Naive thymus-derived CD8-positive, alpha-beta T cell (primary cell): ENCODE data around the gene SNAP91. TPM values are rescaled to one million over a fixed set of nuclear protein-coding genes. Genes with fewer than 3 reads are reported as not detected.
A peak's percentile ranks its signal among the peaks of the same experiment; 100 is the strongest.
"Not testable (repeated sequence)": the region's sequence is repeated elsewhere in the genome, so short reads cannot be mapped to it uniquely, and the experiment has no call there.

Experiments
- ATAC-seq, 2 donors: fragments of 150-1000 bp; cut with Tn5 transposase in 1 of 2; sonication (Bioruptor Pico), chemical (Tn5 transposase) in 1 of 2; 1 replicate in 1 of 2; 2 replicates in 1 of 2; pipeline ENCODE4 v1.10.0; 2021; ENCODE audit warnings: mild to moderate bottlenecking in 2 of 2, moderate library complexity in 2 of 2
- POLR2A ChIA-PET: fragments of 350-600 bp; sonication (Branson Sonifier 250); formaldehyde crosslinking; loops from one replicate; lab custom pipeline; 2021; ENCODE audit warnings: antibody characterized with exemption; lab: Charles Lee
- DNase-seq, 10 donors: peaks; one replicate each; pipeline versions ENCODE4 v3.0.0 to v3.0.0-alpha.2; 2020 to 2022
- H3K27ac Mint-ChIP-seq, 10 donors: one replicate each; pipeline ENCODE4 v1.8.0; 2020 to 2022; ENCODE audit warnings: mild to moderate bottlenecking in 10 of 10, mixed read lengths in 10 of 10, moderate library complexity in 4 of 10, inconsistent platforms in 1 of 10
- H3K27me3 Mint-ChIP-seq, 5 donors: one replicate each; pipeline ENCODE4 v1.8.0; 2021 to 2022; ENCODE audit warnings: mixed read lengths in 5 of 5
- H3K36me3 Mint-ChIP-seq, 3 donors: one replicate each; pipeline ENCODE4 v1.8.0; 2020 to 2022; ENCODE audit warnings: mixed read lengths in 3 of 3, mild to moderate bottlenecking in 2 of 3, inconsistent platforms in 1 of 3
- H3K4me1 Mint-ChIP-seq, 4 donors: one replicate each; pipeline ENCODE4 v1.8.0; 2021 to 2022; ENCODE audit warnings: mixed read lengths in 4 of 4
- H3K4me3 Mint-ChIP-seq, 10 donors: one replicate each; pipeline ENCODE4 v1.8.0; 2020 to 2022; ENCODE audit warnings: mild to moderate bottlenecking in 10 of 10, mixed read lengths in 10 of 10, moderate library complexity in 6 of 10, inconsistent platforms in 1 of 10
- H3K9me3 Mint-ChIP-seq, 9 donors: one replicate each; pipeline ENCODE4 v1.8.0; 2020 to 2022; ENCODE audit warnings: mixed read lengths in 9 of 9, mild to moderate bottlenecking in 3 of 9, inconsistent platforms in 1 of 9, moderate library complexity in 1 of 9
- polyA plus RNA-seq, 3 donors: library from polyadenylated mRNA; unstranded; fragments of 300-500 nt; fragmentation: Illumina TruSeq; gene quantifications; one replicate each; pipeline ENCODE4 v1.2.3, GENCODE V29; 2021
- total RNA-seq, 8 experiments: library from RNA in 2 of 8; stranded (reverse) in 2 of 8; gene quantifications; one replicate each; pipeline ENCODE4 v1.2.3 and lab custom pipeline; 2021 to 2026

SNAP91 gene
- total RNA-seq (not detected), polyA plus RNA-seq (not detected), total RNA-seq (lab: John Stamatoyannopoulos, UW) (0 to 0.17 (median 0) reads per million in 6 experiments)

DNA sequence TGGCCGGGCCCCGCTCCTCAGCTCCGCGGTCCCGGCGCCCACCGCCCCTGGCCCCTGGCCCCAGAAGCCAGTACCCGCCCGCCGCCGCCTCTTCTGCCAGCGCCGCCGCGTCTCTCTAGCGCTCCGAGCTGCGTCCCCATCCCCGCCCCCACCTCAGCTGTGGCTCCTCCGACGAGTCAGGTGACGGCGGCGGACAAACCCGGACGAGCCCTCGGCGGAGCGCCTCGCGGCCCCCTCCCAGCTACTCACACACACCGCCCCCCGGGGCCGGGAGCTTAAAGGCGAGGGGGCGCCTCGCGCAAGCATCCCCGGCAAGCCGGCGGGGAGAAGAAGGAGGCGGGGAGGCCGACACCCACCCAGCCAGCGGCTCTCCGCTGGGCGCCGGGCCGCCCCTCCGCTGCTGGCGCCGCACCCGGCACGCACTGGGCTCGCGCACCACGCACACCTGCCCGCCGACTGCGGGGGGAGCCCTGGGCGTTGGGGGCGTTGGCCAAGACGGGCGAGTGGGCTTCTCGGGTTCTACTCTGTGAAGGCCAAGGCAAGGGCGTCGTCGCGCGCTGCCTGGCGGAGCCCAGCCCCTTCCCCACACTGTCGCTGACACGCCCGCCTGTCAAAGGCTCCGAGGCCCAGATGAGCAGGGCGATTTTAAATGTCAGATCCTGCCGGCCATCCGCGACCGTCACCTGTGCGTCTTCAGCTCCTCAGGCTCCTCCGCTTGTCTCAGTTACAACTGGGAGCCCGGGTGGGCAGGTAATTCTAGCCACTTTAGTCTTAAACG is at the start of gene SNAP91:
TSS of gene SNAP91 (minus strand) at position 132 of the 778 bp plus-strand sequence. CDS start 1,174 bp downstream, outside the sequence.
- peaks cover 2 to 5% (median 3%) of the 10 kb centered on the region in 4 donors for H3K4me1 Mint-ChIP-seq
- peaks cover 6 to 12% (median 6%) of the 10 kb centered on the region in 3 donors for H3K36me3 Mint-ChIP-seq
- H3K27ac Mint-ChIP-seq, result peak within 1 kb of the TSS in 1 of 10 donors; percentile 37
- H3K4me3 Mint-ChIP-seq, result peak within 1 kb of the TSS in 4 of 10 donors; percentile 29 to 63 (median 51)
- POLR2A ChIA-PET, result no interaction called here
- H3K9me3 Mint-ChIP-seq, result peaks cover 7 to 28% (median 14%) of the 10 kb centered on the region in 9 donors
- DNase-seq (peak in 1 of 10 donors; percentile 3), ATAC-seq (no peak)
- peaks cover 18 to 63% (median 34%) of the 10 kb centered on the region in 5 donors for H3K27me3 Mint-ChIP-seq

GRCh38 chr6:83758533-83758932 is 49.6 kb upstream of the SNAP91 start:
- Mint-ChIP-seq H3K27ac (no peak overlapping the region), H3K36me3 (peaks cover 0 to 8% (median 0%) of the 10 kb centered on the region in 3 donors), H3K4me3 (no peak overlapping the region), H3K9me3 (peaks cover 10 to 50% (median 32%) of the 10 kb centered on the region in 9 donors), H3K27me3 (peaks cover 0 to 4% (median 0%) of the 10 kb centered on the region in 5 donors), H3K4me1 (no peaks in the 10 kb centered on the region)
- POLR2A ChIA-PET, result no interaction called here
- DNase-seq, result no peak
- no peak for ATAC-seq

DNA sequence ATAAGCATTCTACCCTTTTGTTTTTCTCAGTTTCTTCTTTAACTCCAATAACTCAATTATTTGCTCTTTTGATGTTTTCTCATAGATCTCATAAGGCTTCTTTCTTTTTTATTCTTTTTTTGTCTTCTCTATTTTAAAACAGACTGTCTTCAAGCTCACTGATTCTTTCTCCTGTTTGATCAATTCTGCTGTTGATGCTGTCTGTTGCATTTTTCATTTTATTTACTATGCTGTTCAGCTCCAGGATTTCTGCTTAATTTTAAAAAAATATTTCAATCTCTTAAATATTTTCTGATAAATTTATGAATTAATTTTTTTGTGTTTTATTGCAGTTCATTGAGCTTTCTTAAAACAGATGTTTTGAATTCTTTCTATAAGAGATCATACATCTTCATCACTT is 48.1 kb upstream of the SNAP91 start:
- Mint-ChIP-seq H3K4me3 (no peak overlapping the region), H3K27ac (no peak overlapping the region), H3K27me3 (peaks cover 0 to 4% (median 0%) of the 10 kb centered on the region in 5 donors), H3K9me3 (peaks cover 13 to 59% (median 33%) of the 10 kb centered on the region in 9 donors), H3K4me1 (no peaks in the 10 kb centered on the region), H3K36me3 (peaks cover 0 to 8% (median 0%) of the 10 kb centered on the region in 3 donors)
- no peak for ATAC-seq
- DNase-seq, result no peak
- POLR2A ChIA-PET, result no interaction called here

GRCh38 chr6:83756565-83756964 is 47.7 kb upstream of the SNAP91 start:
- POLR2A ChIA-PET, result no interaction called here
- Mint-ChIP-seq H3K4me3 (no peak overlapping the region), H3K4me1 (no peaks in the 10 kb centered on the region), H3K27me3 (peaks cover 0 to 4% (median 0%) of the 10 kb centered on the region in 5 donors), H3K36me3 (peaks cover 0 to 8% (median 0%) of the 10 kb centered on the region in 3 donors), H3K27ac (no peak overlapping the region), H3K9me3 (peaks cover 13 to 59% (median 33%) of the 10 kb centered on the region in 9 donors)
- ATAC-seq, result no peak
- no peak for DNase-seq

GRCh38 chr6:83752375-83752774 is 43.5 kb upstream of the SNAP91 start:
- H3K36me3 Mint-ChIP-seq, H3K4me1 Mint-ChIP-seq, ATAC-seq, H3K4me3 Mint-ChIP-seq, H3K27me3 Mint-ChIP-seq, DNase-seq, POLR2A ChIA-PET, H3K27ac Mint-ChIP-seq: not testable (repeated sequence)
- H3K9me3 Mint-ChIP-seq, result peaks cover 13 to 52% (median 28%) of the 10 kb centered on the region in 9 donors

GRCh38 chr6:83741089-83741488 is 32.2 kb upstream of the SNAP91 start:
- Mint-ChIP-seq H3K36me3 (no peaks in the 10 kb centered on the region), H3K27me3 (peaks cover 2 to 9% (median 7%) of the 10 kb centered on the region in 5 donors), H3K4me1 (no peaks in the 10 kb centered on the region), H3K27ac (no peak overlapping the region), H3K9me3 (peaks cover 0 to 27% (median 8%) of the 10 kb centered on the region in 9 donors), H3K4me3 (no peak overlapping the region)
- POLR2A ChIA-PET, result no interaction called here
- DNase-seq (no peak), ATAC-seq (no peak)

DNA sequence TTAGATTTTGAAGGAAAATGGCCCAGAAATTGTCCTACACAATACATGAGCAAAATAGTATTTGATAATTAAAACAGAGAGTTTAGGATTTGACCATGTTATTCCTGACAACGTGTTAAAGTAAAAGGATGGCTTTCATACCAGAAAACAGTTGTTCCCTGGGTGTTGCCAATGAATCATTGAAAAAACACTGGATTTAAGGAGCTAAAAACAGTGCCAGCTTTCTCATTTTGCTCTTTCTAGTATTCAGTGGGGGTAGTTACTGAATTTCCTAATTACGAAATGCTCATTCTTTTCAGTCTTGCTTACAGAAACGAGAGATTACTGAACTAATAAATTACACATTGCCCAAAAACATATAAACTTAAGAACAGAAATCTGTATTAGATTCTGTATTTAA is 26.6 kb upstream of the SNAP91 start:
- H3K4me1 Mint-ChIP-seq, result no peaks in the 10 kb centered on the region

GRCh38 chr6:83729871-83730270 is 21.0 kb upstream of the SNAP91 start:
- H3K27me3 Mint-ChIP-seq, result peaks cover 0 to 6% (median 0%) of the 10 kb centered on the region in 5 donors
- DNase-seq (no peak), ATAC-seq (no peak)
- H3K27ac Mint-ChIP-seq, result no peak overlapping the region
- no peaks in the 10 kb centered on the region for H3K36me3 Mint-ChIP-seq
- H3K4me3 Mint-ChIP-seq, result no peak overlapping the region
- H3K4me1 Mint-ChIP-seq, result no peaks in the 10 kb centered on the region
- peaks cover 0 to 22% (median 3%) of the 10 kb centered on the region in 9 donors for H3K9me3 Mint-ChIP-seq
- POLR2A ChIA-PET, result no interaction called here

More for the DNA sequence above, 26.6 kb upstream of the SNAP91 start:
- POLR2A ChIA-PET, result no interaction called here
- no peaks in the 10 kb centered on the region for H3K36me3 Mint-ChIP-seq
- H3K4me3 Mint-ChIP-seq, result no peak overlapping the region
- no peaks in the 10 kb centered on the region for H3K27me3 Mint-ChIP-seq
- ATAC-seq, result no peak
- peaks cover 0 to 39% (median 7%) of the 10 kb centered on the region in 9 donors for H3K9me3 Mint-ChIP-seq
- no peak for DNase-seq
- no peak overlapping the region for H3K27ac Mint-ChIP-seq

GRCh38 chr6:83722876-83723275 is 14.0 kb upstream of the SNAP91 start:
- ATAC-seq (no peak), DNase-seq (no peak)
- Mint-ChIP-seq H3K9me3 (peaks cover 0 to 1% (median 0%) of the 10 kb centered on the region in 9 donors), H3K36me3 (no peaks in the 10 kb centered on the region), H3K4me3 (no peak overlapping the region), H3K27ac (no peak overlapping the region), H3K27me3 (peaks cover 0 to 14% (median 0%) of the 10 kb centered on the region in 5 donors), H3K4me1 (no peaks in the 10 kb centered on the region)
- POLR2A ChIA-PET, result interaction anchor here (0.6 kb wide), 1 partner anchor 239 kb away, joined by 3 read pairs; no protein-coding TSS in a partner anchor

GRCh38 chr6:83717809-83718208 is 8.9 kb upstream of the SNAP91 start:
- Mint-ChIP-seq H3K36me3 (no peaks in the 10 kb centered on the region), H3K9me3 (peaks cover 0 to 2% (median 0%) of the 10 kb centered on the region in 9 donors), H3K27ac (no peak overlapping the region), H3K4me1 (no peaks in the 10 kb centered on the region), H3K27me3 (no peaks in the 10 kb centered on the region), H3K4me3 (no peak overlapping the region)
- no peak for DNase-seq
- POLR2A ChIA-PET, result no interaction called here
- no peak for ATAC-seq

- Mint-ChIP-seq H3K27ac (no peak overlapping the region), H3K4me1 (peaks cover 2 to 5% (median 3%) of the 10 kb centered on the region in 4 donors), H3K27me3 (peaks cover 14 to 46% (median 30%) of the 10 kb centered on the region in 5 donors), H3K9me3 (peaks cover 7 to 28% (median 14%) of the 10 kb centered on the region in 9 donors), H3K36me3 (peaks cover 6 to 12% (median 6%) of the 10 kb centered on the region in 3 donors), H3K4me3 (no peak overlapping the region)
- ATAC-seq (no peak), DNase-seq (no peak)
- POLR2A ChIA-PET, result no interaction called here
Measured at GRCh38 chr6:83711958-83712357, 3.1 kb upstream of the SNAP91 start.

DNA sequence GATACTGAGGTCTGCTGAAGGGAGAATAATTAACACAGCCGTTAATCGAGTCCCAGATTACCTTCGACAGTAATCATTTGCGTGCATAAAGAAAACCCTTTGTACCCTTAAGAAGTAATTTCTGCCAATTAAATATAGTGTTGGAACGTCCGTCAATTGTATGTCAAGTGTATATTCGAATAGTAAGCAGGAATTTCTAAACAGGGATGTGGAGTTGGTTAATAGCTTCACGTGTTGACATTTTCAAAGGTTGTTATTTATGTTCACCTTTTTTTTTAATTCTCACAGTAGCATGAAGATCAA is 798 bp upstream of the SNAP91 start:
- peaks cover 6 to 12% (median 6%) of the 10 kb centered on the region in 3 donors for H3K36me3 Mint-ChIP-seq
- no peak for DNase-seq
- no peak overlapping the region for H3K27ac Mint-ChIP-seq
- H3K27me3 Mint-ChIP-seq, result peaks cover 18 to 63% (median 34%) of the 10 kb centered on the region in 5 donors
- peaks cover 2 to 5% (median 3%) of the 10 kb centered on the region in 4 donors for H3K4me1 Mint-ChIP-seq
- peak overlapping the region in 3 of 10 donors; percentile 44 to 63 (median 58) for H3K4me3 Mint-ChIP-seq
- H3K9me3 Mint-ChIP-seq, result peaks cover 7 to 28% (median 14%) of the 10 kb centered on the region in 9 donors
- POLR2A ChIA-PET, result no interaction called here
- ATAC-seq, result no peak

DNA sequence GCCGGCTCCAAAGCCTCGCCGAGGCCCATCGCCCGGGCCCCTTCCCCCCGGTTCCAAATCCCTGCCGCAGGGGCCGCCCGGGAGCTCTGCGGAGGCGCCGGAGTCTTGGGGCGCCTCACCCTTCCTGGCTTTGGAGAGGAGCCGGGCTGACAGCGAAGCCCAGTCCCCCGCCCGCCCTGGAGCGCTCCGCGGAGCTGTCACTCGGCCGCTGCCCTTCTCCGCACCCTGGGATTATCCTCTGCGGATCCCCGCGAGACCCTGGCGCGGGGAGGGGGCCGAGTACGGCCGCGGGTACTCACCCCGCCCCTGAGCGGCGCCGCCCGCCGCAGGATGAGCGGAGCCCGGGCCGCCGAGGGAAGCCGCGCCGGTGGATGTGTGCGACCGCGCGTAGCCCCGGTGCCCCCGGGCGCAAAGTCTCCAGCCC is 343 bp downstream of the SNAP91 start:
- no peak overlapping the region for H3K27ac Mint-ChIP-seq
- POLR2A ChIA-PET, result no interaction called here
- peaks cover 6 to 12% (median 6%) of the 10 kb centered on the region in 3 donors for H3K36me3 Mint-ChIP-seq
- H3K27me3 Mint-ChIP-seq, result peaks cover 21 to 63% (median 34%) of the 10 kb centered on the region in 5 donors
- H3K4me3 Mint-ChIP-seq, result peak overlapping the region in 2 of 10 donors; percentile 7 to 35
- no peak for DNase-seq
- peaks cover 7 to 28% (median 14%) of the 10 kb centered on the region in 9 donors for H3K9me3 Mint-ChIP-seq
- peaks cover 2 to 5% (median 3%) of the 10 kb centered on the region in 4 donors for H3K4me1 Mint-ChIP-seq
- ATAC-seq, result no peak
